DOHH2 (cell line): ENCODE measurements around the gene GALNTL6.

Source experiments
- H3F3A ChIP-seq: fragments of 200-600 bp; sonication (generic), shearing (Covaris generic); 2 replicates; pipeline ENCODE4 v1.6.0; 2016; ENCODE audit warnings: antibody characterized with exemption, mild to moderate bottlenecking; ENCODE audit not compliant: control insufficient read depth, insufficient read depth
- H3K27ac ChIP-seq: fragments of 200-600 bp; sonication (generic); 2 replicates; pipeline ENCODE4 v1.5.1; 2014; ENCODE audit warnings: low read depth, mild to moderate bottlenecking, low read length, moderate library complexity
- H3K27me3 ChIP-seq: fragments of 200-600 bp; sonication (generic); 2 replicates; pipeline ENCODE4 v1.6.1; 2014; ENCODE audit warnings: mild to moderate bottlenecking, low read length, mixed read lengths; ENCODE audit not compliant: control insufficient read depth
- H3K36me3 ChIP-seq: fragments of 200-600 bp; sonication (generic); 2 replicates; pipeline ENCODE4 v1.6.1; 2014; ENCODE audit warnings: mild to moderate bottlenecking, low read length, moderate library complexity, mixed read lengths; ENCODE audit not compliant: control insufficient read depth
- H3K4me1 ChIP-seq: fragments of 200-600 bp; sonication (generic); 2 replicates; pipeline ENCODE4 v1.6.1; 2014; ENCODE audit warnings: mild to moderate bottlenecking, low read length, mixed read lengths; ENCODE audit not compliant: control insufficient read depth
- H3K4me2 ChIP-seq: fragments of 200-600 bp; sonication (generic); 2 replicates; pipeline ENCODE4 v1.6.0; 2014; ENCODE audit warnings: mild to moderate bottlenecking, low read length, moderate library complexity
- H3K4me3 ChIP-seq: fragments of 200-600 bp; sonication (generic); 2 replicates; pipeline ENCODE4 v1.5.1; 2014; ENCODE audit warnings: mild to moderate bottlenecking, low read length, mixed read lengths
- H3K79me2 ChIP-seq: fragments of 200-600 bp; sonication (generic); 2 replicates; pipeline ENCODE4 v1.6.1; 2014; ENCODE audit warnings: mild to moderate bottlenecking, low read length, mixed read lengths; ENCODE audit not compliant: control insufficient read depth
- H3K9me2 ChIP-seq: fragments of 200-600 bp; sonication (generic); replicated peaks from 2 replicates; pipeline ENCODE4 v1.6.1; 2014; ENCODE audit warnings: mild to moderate bottlenecking, low read length, mixed read lengths; ENCODE audit not compliant: control insufficient read depth
- H3K9me3 ChIP-seq: fragments of 200-600 bp; sonication (generic); 2 replicates; pipeline ENCODE4 v1.6.1; 2014; ENCODE audit warnings: antibody characterized with exemption, low read length, mixed read lengths; ENCODE audit not compliant: control insufficient read depth, insufficient read depth
- H4K20me1 ChIP-seq: fragments of 200-600 bp; sonication (generic); 2 replicates; pipeline ENCODE4 v1.6.0; 2014; ENCODE audit warnings: low read depth, mild to moderate bottlenecking, antibody characterized with exemption, low read length, moderate library complexity; ENCODE audit not compliant: control insufficient read depth, insufficient read depth
- EZH2phosphoT487 ChIP-seq: fragments of 200-600 bp; sonication (generic); IDR thresholded peaks from 2 replicates; pipeline ENCODE4 v1.6.1; 2017; ENCODE audit warnings: borderline replicate concordance, mild to moderate bottlenecking, antibody characterized with exemption, low read length, moderate library complexity, mixed read lengths
- TF ChIP-seq, protein P1 (sequence below): fragments of 200-600 bp; sonication (generic); IDR thresholded peaks from one replicate; pipeline ENCODE4 v1.5.1; 2014; ENCODE audit warnings: antibody characterized with exemption, mild to moderate bottlenecking, low read depth, low read length; ENCODE audit not compliant: poor library complexity, severe bottlenecking

The GALNTL6 gene

DNA sequence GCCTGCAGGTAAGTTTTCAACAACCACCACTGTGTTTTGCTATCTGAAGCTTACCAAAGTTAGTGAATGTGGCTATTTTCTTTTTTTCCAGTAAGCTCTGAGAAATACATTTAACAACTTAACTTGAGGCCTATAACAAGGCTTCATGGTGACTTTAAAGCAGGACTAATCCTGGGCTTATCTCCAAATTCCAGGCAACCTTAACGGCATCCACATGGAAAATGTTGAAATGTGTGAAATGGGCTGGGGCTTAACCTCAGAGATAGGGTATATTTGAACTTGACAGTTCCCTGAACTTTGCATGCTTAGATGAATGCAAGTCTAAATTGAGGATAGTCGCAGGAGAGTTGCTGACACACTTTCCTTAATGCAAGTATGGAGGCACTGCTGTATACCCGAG is 539.2 kb downstream of the GALNTL6 start:
- Histone ChIP-seq H3K27me3 (no peaks in the 10 kb centered on the region), H3K36me3 (no peaks in the 10 kb centered on the region), H3K4me2 (no peak overlapping the region), H3K4me1 (no peaks in the 10 kb centered on the region), H4K20me1 (no peaks in the 10 kb centered on the region), H3K9me3 (no peaks in the 10 kb centered on the region), H3K27ac (no peak overlapping the region), H3K9me2 (no peaks in the 10 kb centered on the region), H3K4me3 (no peak overlapping the region), H3K79me2 (no peaks in the 10 kb centered on the region), H3F3A (no peaks in the 10 kb centered on the region)
- TF ChIP-seq EZH2phosphoT487 = no peak
- TF ChIP-seq, protein P1, sequence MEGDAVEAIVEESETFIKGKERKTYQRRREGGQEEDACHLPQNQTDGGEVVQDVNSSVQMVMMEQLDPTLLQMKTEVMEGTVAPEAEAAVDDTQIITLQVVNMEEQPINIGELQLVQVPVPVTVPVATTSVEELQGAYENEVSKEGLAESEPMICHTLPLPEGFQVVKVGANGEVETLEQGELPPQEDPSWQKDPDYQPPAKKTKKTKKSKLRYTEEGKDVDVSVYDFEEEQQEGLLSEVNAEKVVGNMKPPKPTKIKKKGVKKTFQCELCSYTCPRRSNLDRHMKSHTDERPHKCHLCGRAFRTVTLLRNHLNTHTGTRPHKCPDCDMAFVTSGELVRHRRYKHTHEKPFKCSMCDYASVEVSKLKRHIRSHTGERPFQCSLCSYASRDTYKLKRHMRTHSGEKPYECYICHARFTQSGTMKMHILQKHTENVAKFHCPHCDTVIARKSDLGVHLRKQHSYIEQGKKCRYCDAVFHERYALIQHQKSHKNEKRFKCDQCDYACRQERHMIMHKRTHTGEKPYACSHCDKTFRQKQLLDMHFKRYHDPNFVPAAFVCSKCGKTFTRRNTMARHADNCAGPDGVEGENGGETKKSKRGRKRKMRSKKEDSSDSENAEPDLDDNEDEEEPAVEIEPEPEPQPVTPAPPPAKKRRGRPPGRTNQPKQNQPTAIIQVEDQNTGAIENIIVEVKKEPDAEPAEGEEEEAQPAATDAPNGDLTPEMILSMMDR = no peak

DNA sequence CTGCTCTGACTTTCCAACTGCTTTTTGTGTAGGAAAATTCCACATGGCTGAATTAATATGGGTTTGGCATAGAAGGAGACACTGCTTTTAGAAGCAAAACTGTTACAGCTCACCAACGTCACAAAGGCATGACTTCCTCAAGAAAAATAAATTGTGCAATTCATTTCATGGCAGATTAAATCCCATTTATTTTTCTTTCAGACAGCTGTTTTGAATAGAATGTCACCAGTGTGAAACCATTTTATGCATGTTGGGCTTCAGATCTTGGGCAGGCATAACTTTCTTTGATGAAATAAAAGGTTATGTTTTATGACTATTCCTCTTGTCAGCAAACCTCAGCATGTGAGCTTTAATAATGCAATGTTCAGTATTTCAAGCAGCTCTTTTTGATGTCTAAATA is 542.8 kb downstream of the GALNTL6 start:
- Histone ChIP-seq H3K4me3 (no peak overlapping the region), H3K9me2 (no peaks in the 10 kb centered on the region), H3K27me3 (no peaks in the 10 kb centered on the region), H3K27ac (no peak overlapping the region), H3K4me1 (no peaks in the 10 kb centered on the region), H3K79me2 (no peaks in the 10 kb centered on the region), H3F3A (no peaks in the 10 kb centered on the region), H3K9me3 (no peaks in the 10 kb centered on the region), H4K20me1 (no peaks in the 10 kb centered on the region), H3K4me2 (no peak overlapping the region), H3K36me3 (no peaks in the 10 kb centered on the region)
- TF ChIP-seq, protein P1 = no peak
- TF ChIP-seq EZH2phosphoT487 = no peak

DNA sequence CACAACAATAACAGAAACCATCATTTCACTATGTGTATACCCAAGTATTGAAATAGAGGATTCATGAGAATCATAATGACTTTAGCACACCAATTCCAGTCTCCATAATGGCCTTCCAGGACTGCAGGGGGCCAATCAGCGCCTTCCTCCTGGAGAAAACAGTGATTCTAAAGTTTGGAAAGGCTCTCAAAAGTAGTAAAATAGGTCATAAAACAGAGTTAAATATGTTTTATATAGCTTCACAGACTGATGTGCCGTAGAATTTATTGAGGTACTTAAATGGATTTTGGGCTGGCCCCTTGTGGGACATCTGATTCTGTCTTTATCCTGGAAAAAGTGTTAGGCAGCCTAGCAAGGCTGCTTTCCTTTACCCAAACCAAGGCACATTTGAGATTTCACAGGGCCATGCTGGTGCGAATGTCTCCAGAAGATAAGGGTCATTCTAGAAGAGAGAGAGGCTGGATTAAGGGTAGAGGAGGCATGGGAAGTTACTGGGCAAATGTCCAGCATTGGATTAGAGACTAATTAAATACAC is 543.9 kb downstream of the GALNTL6 start:
- Histone ChIP-seq H3K4me2 (no peak overlapping the region), H3K9me3 (no peaks in the 10 kb centered on the region), H3K9me2 (no peaks in the 10 kb centered on the region), H3K4me3 (no peak overlapping the region), H4K20me1 (no peaks in the 10 kb centered on the region), H3F3A (no peaks in the 10 kb centered on the region), H3K4me1 (no peaks in the 10 kb centered on the region), H3K36me3 (no peaks in the 10 kb centered on the region), H3K27me3 (no peaks in the 10 kb centered on the region), H3K27ac (no peak overlapping the region), H3K79me2 (no peaks in the 10 kb centered on the region)
- TF ChIP-seq, protein P1 = no peak
- no peak for TF ChIP-seq EZH2phosphoT487
